ENCODE measurements around the gene GBX1. TPM values are rescaled to one million over a fixed set of nuclear protein-coding genes. Genes with fewer than 3 reads are reported as not detected.

GBX1 gene
- total RNA-seq, 1 experiment from 2014 or later = not detected

DNA sequence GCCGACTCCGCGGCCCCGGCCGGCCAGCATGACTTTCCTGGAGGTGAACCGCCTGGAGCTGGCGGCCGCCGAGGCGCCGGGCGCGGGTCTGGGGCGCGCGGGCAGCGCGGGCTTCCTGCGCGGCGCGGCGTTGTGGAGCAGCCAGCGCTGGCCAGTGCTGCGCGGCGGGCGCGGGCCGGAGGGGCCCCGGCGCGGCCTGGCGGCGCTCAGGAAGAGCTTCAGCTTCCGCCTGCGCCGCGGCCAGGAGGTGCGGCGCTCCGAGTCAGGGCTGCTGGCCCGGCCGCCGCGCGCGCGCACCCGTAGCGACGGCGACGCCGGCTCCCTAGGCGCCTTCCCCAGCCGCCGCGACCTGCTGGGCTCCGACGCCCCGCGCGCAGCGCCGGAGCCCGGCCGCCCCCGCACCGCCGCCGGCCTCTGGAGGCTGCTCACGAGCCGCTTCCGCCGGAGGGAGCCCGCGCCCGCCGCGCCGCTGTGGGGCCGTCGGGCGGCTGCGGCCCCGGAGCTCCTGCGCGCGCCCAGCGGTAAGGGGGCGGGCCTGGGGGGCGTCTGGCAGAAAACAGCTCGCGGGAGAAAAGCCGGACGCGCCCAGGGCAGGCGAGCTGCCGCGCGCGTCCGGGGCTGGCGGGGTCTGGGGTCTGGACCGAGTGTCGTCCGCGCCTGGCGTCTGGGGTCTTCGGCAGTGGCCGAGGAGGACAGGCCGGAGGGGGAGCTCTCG, 52.2 kb downstream of the GBX1 start:
- DNase-seq (ENCODE audit: low read depth) = no peak

DNA sequence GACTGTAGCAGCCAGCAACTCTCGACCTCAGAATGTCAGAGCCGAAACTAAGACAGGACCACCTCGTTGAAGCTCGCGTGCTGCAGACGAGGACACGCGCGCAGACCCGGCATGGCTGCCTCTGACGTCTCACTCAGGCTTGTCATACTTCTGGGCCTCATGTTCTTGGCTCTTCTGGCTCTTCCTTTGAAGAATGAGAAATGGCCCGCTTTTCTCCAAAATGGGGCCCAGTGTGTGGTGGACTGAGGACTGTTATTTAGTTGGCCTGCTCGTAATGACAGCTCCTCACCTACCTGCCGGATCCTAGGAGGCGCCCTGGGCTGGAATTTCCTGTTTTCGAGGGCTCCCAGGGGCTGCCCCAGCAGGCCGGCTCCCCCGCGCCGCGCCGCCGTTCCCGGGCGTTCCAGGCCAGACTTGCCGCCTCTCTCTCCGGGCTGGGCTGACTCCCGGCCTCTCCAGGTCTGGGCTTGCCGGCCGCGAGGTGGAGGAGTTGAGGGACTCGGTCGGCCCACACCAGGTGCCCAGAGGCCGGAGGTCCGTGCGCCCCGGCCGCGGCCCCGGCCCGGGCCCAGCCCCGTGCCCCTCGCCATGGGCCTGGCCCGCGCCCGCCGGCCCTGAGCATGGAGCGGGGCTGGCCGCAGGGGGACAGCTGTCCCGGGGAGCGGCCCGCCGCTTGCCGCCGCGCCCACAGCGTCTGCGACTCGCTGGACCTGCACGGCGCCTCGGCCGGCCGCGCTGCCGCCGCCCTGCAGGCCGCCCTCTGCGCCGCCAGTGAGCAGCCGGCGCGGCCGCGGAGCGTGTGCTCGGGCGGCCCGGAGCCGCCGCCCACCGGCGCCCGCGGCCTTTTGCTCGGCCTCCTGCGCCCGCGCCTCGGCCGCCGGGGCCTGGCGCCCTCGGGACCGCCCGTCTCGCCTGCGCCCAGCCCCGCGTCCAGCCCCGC, 53.1 kb downstream of the GBX1 start:
- no peak for DNase-seq (ENCODE audit: low read depth)

DNA sequence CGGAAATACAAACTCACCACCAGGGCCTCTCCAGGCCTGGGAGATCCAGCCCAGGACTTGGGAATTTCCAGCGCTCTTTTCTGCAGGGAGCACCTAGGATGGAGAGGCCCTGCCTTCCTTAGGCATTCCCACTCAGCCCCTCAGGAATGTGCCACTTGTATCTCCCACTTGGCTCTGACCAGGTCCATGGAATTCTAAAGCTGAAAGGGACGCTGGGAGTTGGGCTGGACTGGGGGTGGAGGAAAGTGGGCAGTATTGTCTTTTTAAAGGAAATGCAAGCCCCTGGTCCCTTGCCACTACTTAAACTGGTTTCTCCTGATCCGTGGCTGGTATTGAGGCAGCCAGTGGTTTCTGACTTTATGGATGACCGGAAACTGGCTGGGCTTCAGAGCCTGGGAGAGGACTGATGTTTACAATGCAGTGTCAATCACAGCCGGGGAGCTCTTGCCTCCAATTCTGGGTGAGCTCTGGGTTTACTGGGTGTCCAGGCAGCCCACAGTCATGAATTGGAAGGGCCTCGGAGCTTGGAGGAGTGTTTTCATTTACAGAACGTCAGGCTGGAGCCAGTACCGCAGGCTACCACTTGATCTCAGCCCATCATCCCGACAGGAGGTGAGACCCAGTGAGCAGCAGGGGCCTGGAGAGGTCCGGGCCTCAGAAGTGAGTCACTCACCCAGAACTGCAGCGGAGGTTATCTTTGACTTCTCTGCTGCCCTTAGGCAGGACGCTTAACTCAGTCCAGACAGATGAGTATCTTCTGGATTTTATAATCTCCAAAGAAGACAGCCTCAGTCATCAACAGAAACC, 53.9 kb downstream of the GBX1 start:
- DNase-seq (ENCODE audit: low read depth) = peak; percentile 89

DNA sequence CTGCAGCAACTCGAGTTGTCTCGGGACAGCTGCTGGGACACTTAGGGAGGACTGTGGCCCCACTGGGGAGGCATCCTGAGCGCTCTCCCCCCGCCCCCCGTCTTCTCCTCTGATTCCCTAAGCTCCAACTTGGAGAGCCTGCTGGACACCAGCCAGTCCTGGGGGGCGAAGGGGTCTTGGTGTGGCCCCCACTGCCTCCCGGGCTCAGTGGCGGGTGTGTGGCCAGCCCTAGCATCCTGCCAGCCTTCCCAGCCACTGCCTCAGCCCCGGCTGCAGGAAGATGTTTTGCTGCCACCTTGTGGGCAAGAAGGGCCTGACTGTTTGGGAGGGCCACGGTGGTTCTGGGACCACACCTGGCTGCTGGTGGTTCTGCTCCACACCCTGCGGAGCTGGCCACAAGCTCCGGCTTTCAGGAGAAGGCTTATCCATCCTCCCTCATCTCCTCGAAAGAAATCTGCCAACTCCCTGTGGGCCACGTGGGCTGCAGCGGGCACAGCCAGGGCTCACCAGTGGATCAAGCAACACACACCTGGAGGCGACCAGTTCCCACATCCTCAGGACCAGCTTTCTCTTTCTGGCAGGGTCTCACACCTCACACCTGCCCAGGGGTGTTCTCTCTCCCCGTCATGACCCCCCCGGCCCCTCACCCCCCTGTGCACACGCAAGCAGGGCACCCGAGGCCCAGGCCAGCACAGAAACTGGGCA, 56.4 kb downstream of the GBX1 start:
- peak; percentile 66 for DNase-seq (ENCODE audit: low read depth)

DNA sequence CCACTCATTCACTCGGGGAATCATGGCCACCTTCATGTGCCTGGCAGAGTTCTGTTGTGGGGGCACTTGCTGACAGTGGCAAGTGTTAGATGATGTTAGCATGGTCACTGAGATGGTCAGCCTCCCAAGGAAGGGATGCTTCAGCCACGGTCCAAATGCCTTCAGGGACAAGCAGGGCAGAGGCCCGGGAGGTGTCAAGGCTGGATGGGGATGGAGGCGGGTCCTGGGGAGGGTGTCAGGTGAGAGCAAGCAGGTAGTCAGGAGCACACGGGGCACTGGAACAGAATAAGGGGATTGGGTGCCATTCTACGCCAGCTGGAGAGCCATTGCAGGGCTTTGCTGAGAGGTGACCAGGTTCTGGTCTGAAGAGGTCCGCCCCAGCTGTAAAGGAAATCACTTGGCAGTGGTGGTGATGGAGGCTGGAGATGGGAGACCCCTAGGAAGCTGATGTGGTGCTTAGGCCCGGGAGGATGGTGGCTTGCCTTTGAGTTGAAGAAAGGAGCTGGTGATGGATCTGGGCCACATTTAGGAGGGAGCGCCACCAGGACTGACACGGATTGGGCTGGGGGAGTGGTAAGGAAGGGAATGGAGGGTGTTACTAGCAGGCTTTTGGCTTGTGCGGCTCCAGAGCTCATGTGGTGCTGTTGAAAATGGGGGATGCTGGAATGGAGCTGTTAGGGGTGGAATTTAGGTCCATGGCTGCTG, 57.1 kb downstream of the GBX1 start:
- DNase-seq (ENCODE audit: low read depth) = no peak

DNA sequence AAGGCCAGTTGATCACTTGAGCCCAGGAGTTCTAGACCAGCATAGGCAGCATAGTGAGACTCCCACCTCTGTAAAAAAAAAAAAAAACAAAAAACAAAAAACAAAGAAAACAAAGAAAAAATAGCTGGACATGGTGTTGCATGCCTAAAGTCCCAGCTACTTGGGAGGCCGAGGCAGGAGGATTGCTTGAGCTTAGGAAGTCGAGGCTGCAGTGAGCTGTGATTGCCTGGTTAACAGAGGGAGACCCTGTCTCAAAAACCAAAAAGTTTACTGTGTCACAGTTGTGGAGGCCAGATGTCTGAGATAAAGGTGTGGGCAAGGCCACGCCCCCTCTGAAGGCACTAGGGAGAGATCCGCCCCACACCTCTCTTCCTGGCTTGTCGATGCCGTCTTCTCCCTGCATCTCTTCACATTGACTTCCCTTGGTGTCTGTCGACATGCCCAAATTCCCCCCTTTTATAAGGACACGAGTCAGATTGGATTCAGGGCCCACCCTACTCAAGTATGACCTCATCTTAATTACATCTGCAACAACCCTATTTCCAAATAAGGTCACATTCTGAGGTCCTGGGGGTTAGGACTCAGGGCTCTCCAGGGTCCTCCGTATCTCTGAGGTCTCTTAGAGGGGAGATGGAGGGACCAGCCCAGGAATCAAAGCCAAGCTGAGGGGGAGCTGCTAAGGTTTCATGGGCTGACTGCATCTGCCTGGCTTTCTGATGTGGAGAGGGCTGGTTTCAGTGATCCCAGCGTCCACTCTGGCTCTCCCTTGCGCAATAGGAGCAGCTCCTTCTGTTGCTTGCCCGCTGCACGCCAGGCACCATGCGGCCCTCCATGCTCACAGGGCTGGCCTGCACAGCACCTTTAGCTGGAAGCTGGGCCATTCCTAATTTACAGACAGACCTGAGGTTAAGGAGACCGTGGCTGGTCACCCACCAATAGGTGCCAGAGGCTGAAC, 58.1 kb downstream of the GBX1 start:
- no peak for DNase-seq (ENCODE audit: low read depth)

DNA sequence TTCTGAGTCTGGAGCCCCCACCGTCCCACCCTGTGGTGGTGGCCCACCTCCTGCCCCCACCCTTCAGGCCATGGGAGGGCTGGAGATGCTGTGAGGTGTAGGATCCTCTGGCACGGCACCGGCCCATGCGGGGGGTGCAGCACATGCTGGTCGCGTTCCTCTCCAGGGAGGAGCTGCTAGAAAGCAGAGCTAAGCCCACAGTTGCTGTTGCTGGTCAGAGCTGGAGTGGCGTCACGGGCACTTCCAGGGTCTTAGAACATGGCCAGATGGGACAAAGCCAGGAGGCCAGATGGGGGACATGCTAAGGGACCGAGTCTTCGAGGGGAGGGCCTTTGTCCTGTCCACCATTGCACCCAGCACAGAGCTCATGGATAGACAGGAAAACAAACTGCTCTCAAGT, 59.6 kb downstream of the GBX1 start:
- DNase-seq (ENCODE audit: low read depth) = no peak

DNA sequence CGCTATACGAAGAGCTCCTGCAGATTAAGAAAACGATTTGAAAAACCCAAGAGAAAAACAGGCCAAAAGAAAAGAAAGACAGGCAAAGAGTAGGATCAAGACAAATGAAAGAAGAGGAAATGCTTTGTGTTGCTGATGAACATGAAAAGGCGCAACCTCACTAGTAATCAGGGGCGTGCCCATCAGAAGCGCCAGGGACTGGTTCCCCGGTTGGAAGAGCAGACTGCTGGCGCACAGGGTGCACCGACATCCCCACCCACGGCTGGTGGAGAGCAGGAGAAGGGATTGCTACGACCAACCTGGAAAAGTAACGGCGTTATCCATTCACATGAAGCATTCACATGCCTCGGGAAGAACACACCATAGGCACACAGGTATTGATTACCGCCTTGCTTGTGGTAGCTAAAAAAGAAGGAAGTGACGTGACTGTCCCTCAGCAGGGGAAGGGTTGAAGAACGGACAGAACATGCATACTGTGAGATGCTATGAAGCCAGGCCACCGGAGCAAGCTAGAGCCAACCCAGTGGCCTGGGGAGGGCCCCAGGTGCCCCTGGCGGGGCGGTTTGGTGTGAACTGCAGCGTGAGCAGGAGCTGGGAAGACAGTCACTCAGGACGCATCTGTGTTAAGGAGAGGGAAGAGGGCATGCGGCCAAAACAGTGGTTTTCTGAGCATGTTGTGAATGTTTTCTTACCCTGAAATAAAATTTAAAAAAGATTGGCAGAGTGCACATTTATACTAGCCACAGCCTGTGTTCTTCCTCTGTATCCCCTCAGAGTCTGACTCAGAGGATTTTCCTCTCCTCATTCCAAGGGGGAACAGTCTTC, 62.9 kb downstream of the GBX1 start:
- peak; percentile 46 for DNase-seq (ENCODE audit: low read depth)

DNA sequence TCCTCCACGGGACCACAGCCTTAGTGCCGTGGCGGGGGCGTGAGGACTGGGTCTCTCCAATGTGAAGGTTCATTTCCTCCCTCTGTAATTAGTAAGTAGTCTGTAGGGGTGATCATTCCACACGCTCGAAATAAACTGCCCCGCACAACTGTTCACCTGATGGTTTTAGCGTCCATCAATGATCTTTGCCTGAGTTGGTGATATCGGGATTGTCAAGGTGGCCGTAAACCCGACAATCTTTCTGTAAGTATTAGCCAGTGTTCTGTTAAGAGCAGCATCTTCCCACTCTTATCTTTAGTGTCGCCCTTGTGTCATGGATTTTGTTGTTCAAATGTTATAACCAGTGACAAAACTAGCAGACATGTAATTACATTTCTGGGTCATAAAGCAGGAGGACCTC, 63.5 kb downstream of the GBX1 start:
- DNase-seq (ENCODE audit: low read depth) = no peak

DNA sequence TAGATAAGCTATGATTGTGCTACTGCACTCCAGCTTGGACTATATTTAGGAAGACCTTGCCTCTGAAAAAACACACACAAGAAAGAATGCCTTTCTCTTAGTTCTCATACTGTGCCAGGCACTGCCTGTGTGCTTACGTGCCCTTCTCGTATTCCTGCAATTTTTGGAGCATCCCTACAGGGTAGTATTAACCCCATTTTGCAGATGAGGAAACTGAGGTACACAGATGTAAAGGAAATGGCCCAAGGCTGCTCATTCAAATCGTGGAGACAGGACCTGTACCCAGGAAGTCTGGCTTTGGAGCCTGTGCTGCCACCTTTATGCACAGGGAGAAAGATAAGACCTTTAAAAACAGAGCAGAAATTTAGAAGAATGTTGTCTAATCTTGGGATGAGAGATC, 64.5 kb downstream of the GBX1 start:
- no peak for DNase-seq (ENCODE audit: low read depth)

DNA sequence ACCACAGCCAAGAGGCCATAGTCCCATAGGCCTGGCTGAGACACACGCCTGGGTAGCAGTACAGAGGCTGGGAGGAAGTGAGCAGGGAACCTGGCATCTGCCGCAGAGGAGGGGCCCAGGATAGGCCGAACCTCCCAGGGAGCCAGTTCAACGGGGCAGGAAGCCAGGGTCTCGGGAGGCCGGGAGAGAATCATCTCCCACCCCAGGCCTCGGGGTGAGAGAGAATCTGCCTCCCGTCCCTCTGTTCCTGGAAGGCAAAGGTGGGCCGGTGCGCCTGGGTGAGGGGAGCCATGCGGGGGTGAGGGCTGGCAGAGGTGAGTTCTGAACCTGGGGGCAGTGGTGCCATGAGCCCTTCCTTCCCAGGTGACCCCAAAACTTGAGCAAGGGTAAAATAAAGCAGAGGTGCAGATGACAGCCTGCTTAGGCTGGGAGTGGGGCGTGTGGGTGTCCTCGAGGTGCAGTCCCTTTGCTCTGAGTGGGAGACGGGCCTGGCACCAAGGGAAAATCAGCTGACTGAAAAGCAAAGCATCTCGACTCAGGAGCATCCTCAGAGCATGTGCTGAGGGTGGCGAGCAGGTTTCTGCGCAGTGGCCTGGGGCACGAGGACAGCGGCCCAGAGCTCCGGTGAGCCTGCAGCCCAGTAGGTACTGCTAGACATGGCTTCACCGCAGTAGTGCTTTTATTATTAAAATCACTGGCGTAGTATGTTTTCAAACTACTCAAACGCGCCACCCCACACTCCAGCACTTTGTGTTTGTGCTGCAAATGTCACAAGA, 65.7 kb downstream of the GBX1 start:
- DNase-seq (ENCODE audit: low read depth) = no peak

DNA sequence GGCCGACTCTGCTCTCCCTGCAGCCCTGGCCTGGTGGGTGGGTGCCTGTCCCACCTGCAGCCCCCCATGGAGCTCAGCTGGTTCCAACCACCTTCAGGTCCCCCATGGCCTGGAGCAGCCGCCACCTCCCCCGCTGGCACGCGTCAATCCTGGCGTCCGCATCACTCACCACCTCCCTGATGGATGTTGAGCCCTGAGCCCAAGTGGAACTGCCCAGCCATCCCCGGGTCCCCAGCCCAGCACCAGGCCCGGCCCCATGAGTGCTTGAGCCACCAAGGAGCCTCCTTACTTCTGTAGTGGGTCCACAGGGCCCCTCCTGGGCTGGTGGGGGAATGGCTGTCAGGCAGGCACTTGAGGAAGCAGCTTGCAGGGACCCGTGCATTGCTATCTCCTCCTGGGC, 66.6 kb downstream of the GBX1 start:
- DNase-seq (ENCODE audit: low read depth) = no peak

DNA sequence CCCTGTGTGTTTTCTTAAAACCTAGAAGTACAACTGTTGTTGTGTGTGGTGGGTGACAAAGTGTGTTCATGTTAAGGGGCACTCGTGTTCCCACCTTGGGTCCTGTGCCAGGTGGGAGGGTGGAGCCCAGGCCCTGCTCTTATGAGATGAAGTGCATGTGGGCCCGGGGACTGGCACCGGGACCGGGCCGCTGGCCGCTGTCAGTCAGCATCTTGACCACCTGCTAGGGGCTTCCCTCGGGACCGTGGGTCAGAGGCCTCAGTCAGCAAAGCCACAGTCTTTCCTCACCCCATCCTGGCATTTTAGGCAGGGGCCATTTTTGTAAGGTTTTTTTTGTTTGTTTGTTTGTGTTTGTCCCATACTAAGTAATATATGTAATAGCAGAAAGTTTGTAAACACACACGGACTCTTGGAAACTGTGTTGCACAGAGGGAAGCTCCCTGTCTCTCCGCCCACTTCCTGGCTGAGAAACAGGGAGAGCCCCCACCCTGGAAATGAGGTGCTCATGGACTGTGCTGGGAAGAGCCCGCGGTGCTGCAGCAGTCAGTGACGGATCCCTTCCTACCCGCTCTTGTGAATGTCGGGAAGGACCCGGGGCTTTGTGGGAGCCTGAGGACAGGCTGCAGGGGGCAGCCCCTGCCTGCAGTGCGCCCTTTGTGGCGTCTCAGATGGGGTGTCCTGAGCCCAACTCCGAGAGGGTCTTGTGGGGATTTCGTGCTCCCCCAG, 67.8 kb downstream of the GBX1 start:
- no peak for DNase-seq (ENCODE audit: low read depth)

Data from HT1080 (cell line).